ENCODE results near the gene RAB34. TPM values are rescaled to one million over a fixed set of nuclear protein-coding genes. Genes with fewer than 3 reads are reported as not detected.

Gene RAB34
- total RNA-seq, 1 donor from 2014 or later = 150 TPM

DNA sequence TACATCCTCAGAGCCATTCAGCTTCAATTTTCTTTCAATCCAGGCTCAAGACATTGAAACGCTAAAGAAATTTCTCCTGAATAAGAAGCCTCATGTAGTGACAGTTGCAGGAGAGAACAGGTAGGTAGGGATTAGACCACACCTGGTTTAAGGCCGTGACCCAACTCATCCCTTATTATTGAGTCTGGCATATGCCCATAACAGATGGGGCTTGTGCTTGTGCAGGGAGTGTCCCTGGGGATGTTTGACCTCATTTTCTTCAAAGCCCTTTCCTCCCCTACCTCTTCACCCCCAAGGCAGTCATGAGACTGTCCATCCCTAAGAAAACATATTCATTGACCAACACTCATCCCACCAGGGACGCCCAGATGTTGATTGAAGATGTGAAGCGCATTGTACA, 31.4 kb downstream of the RAB34 start:
- no peak overlapping the region for H3K4me3 ChIP-seq (ENCODE audit: insufficient read depth, low read depth, low read length)
- Mint-ChIP-seq H3K4me3 (ENCODE audit: unreplicated experiment) (no peak overlapping the region), H3K36me3 (ENCODE audit: low read depth, unreplicated experiment) (peaks cover 40% of the 10 kb centered on the region), H3K9me3 (ENCODE audit: unreplicated experiment) (no peaks in the 10 kb centered on the region), H3K4me1 (ENCODE audit: low read depth, unreplicated experiment) (no peaks in the 10 kb centered on the region), H3K27ac (ENCODE audit: unreplicated experiment) (no peak overlapping the region), H3K27me3 (ENCODE audit: low read depth, unreplicated experiment) (no peaks in the 10 kb centered on the region)
- no peak overlapping the region for H3K27ac ChIP-seq (ENCODE audit: low read depth, low read length)
- DNase-seq (ENCODE audit: low read depth) = no peak
- no peaks in the 10 kb centered on the region for H3K27me3 ChIP-seq (ENCODE audit: insufficient read depth, low read length)
- no peaks in the 10 kb centered on the region for H3K79me2 ChIP-seq (ENCODE audit: insufficient read depth, low read length)
- H3K9me3 ChIP-seq (ENCODE audit: insufficient read depth, low read depth, low read length) = no peaks in the 10 kb centered on the region
- no peak overlapping the region for H3K9ac ChIP-seq (ENCODE audit: low read length)
- no peaks in the 10 kb centered on the region for H3K4me1 ChIP-seq (ENCODE audit: insufficient read depth, low read length)
- peaks cover 87% of the 10 kb centered on the region for H3K36me3 ChIP-seq (ENCODE audit: insufficient read depth, low read length)
- no peak for FAIRE-seq
- TF ChIP-seq EZH2 (IDR thresholded peaks at IDR 0.05; ENCODE audit: insufficient read depth, low read length) = no peak
- TF ChIP-seq, protein P1, sequence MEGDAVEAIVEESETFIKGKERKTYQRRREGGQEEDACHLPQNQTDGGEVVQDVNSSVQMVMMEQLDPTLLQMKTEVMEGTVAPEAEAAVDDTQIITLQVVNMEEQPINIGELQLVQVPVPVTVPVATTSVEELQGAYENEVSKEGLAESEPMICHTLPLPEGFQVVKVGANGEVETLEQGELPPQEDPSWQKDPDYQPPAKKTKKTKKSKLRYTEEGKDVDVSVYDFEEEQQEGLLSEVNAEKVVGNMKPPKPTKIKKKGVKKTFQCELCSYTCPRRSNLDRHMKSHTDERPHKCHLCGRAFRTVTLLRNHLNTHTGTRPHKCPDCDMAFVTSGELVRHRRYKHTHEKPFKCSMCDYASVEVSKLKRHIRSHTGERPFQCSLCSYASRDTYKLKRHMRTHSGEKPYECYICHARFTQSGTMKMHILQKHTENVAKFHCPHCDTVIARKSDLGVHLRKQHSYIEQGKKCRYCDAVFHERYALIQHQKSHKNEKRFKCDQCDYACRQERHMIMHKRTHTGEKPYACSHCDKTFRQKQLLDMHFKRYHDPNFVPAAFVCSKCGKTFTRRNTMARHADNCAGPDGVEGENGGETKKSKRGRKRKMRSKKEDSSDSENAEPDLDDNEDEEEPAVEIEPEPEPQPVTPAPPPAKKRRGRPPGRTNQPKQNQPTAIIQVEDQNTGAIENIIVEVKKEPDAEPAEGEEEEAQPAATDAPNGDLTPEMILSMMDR (IDR thresholded peaks at IDR 0.05; ENCODE audit: insufficient read depth, low read depth, low read length) = no peak
- peaks cover 16% of the 10 kb centered on the region for H4K20me1 ChIP-seq (ENCODE audit: insufficient read depth, low read length)
- H2AFZ ChIP-seq (ENCODE audit: low read depth, low read length) = no peak overlapping the region
- no peak overlapping the region for H3K4me2 ChIP-seq (ENCODE audit: low read length)

DNA sequence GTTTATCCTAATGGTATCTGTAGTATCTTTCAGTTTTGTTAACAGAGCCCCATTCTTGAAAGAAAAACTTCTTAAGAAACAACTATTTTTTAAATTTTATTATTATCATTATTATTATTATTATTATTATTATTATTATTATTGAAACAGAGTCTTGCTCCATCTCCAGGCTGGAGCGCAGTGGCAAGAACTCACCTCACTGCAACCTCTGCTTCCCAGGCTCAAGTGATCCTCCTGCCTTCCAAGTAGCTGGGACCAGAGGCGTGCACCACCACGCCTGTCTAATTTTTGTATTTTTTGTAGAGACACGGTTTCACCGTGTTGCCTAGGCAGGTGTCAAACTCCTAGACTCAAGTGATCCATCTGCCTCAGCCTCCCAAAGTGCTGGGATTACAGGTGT, 32.3 kb downstream of the RAB34 start:
- H3K36me3 Mint-ChIP-seq (ENCODE audit: low read depth, unreplicated experiment) = peaks cover 40% of the 10 kb centered on the region
- no peak overlapping the region for H3K27ac Mint-ChIP-seq (ENCODE audit: unreplicated experiment)
- no peaks in the 10 kb centered on the region for H3K4me1 Mint-ChIP-seq (ENCODE audit: low read depth, unreplicated experiment)
- H3K4me1 ChIP-seq (ENCODE audit: insufficient read depth, low read length) = no peaks in the 10 kb centered on the region
- no peak overlapping the region for H2AFZ ChIP-seq (ENCODE audit: low read depth, low read length)
- no peaks in the 10 kb centered on the region for H3K9me3 ChIP-seq (ENCODE audit: insufficient read depth, low read depth, low read length)
- no peak overlapping the region for H3K4me2 ChIP-seq (ENCODE audit: low read length)
- peaks cover 16% of the 10 kb centered on the region for H4K20me1 ChIP-seq (ENCODE audit: insufficient read depth, low read length)
- H3K9ac ChIP-seq (ENCODE audit: low read length) = no peak overlapping the region
- no peaks in the 10 kb centered on the region for H3K27me3 ChIP-seq (ENCODE audit: insufficient read depth, low read length)
- H3K27ac ChIP-seq (ENCODE audit: low read depth, low read length) = no peak overlapping the region
- H3K36me3 ChIP-seq (ENCODE audit: insufficient read depth, low read length) = peaks cover 89% of the 10 kb centered on the region
- H3K79me2 ChIP-seq (ENCODE audit: insufficient read depth, low read length) = no peaks in the 10 kb centered on the region
- no peak for TF ChIP-seq EZH2 (IDR thresholded peaks at IDR 0.05; ENCODE audit: insufficient read depth, low read length)
- TF ChIP-seq, protein P1 (IDR thresholded peaks at IDR 0.05; ENCODE audit: insufficient read depth, low read depth, low read length) = no peak
- no peak for FAIRE-seq
- no peak overlapping the region for H3K4me3 Mint-ChIP-seq (ENCODE audit: unreplicated experiment)
- no peak for DNase-seq (ENCODE audit: low read depth)
- no peak overlapping the region for H3K4me3 ChIP-seq (ENCODE audit: insufficient read depth, low read depth, low read length)
- H3K9me3 Mint-ChIP-seq (ENCODE audit: unreplicated experiment) = no peaks in the 10 kb centered on the region
- H3K27me3 Mint-ChIP-seq (ENCODE audit: low read depth, unreplicated experiment) = no peaks in the 10 kb centered on the region

DNA sequence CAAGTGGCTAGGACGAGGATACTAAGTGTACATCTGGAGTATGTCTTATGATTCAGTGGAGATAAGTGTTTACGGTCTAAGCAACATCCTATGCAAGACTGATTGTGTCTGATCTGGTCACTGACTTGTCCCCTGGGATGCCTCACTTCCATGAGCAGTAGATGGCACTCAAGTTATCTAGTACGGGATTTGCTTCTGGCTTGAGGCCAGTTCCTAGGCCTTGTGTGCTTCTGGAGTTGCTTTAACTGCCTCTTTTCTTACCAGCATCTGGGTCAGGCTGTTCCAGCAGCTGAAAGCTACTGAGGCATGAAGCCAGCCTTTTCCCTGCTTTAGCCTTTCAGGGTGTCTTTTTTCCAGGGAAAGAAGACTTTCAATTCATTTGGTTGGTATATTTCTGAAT, 32.7 kb downstream of the RAB34 start:
- peak; percentile 39 for FAIRE-seq
- H3K27ac Mint-ChIP-seq (ENCODE audit: unreplicated experiment) = no peak overlapping the region
- Histone ChIP-seq H3K4me1 (ENCODE audit: insufficient read depth, low read length) (no peaks in the 10 kb centered on the region), H3K36me3 (ENCODE audit: insufficient read depth, low read length) (peaks cover 85% of the 10 kb centered on the region), H3K4me2 (ENCODE audit: low read length) (no peak overlapping the region), H3K79me2 (ENCODE audit: insufficient read depth, low read length) (no peaks in the 10 kb centered on the region), H3K9me3 (ENCODE audit: insufficient read depth, low read depth, low read length) (no peaks in the 10 kb centered on the region), H2AFZ (ENCODE audit: low read depth, low read length) (no peak overlapping the region), H3K27me3 (ENCODE audit: insufficient read depth, low read length) (no peaks in the 10 kb centered on the region), H3K27ac (ENCODE audit: low read depth, low read length) (no peak overlapping the region), H4K20me1 (ENCODE audit: insufficient read depth, low read length) (peaks cover 16% of the 10 kb centered on the region), H3K4me3 (ENCODE audit: insufficient read depth, low read depth, low read length) (no peak overlapping the region), H3K9ac (ENCODE audit: low read length) (no peak overlapping the region)
- TF ChIP-seq, protein P1 (IDR thresholded peaks at IDR 0.05; ENCODE audit: insufficient read depth, low read depth, low read length) = no peak
- no peak for TF ChIP-seq EZH2 (IDR thresholded peaks at IDR 0.05; ENCODE audit: insufficient read depth, low read length)
- no peak for DNase-seq (ENCODE audit: low read depth)
- no peaks in the 10 kb centered on the region for H3K4me1 Mint-ChIP-seq (ENCODE audit: low read depth, unreplicated experiment)
- H3K27me3 Mint-ChIP-seq (ENCODE audit: low read depth, unreplicated experiment) = no peaks in the 10 kb centered on the region
- peaks cover 41% of the 10 kb centered on the region for H3K36me3 Mint-ChIP-seq (ENCODE audit: low read depth, unreplicated experiment)
- H3K9me3 Mint-ChIP-seq (ENCODE audit: unreplicated experiment) = no peaks in the 10 kb centered on the region
- no peak overlapping the region for H3K4me3 Mint-ChIP-seq (ENCODE audit: unreplicated experiment)
